ENCODE data around the gene AP2A2. TPM values are rescaled to one million over a fixed set of nuclear protein-coding genes. Genes with fewer than 3 reads are reported as not detected.

Gene AP2A2
- total RNA-seq, 2 donors from 2014 or later = 35.1 to 70.2 TPM

- H3K27me3 ChIP-seq (replicated peaks; ENCODE audit: insufficient read depth) = no peaks in the 10 kb centered on the region
- TF ChIP-seq POLR2AphosphoS5 (IDR thresholded peaks at IDR 0.05) = no peak
- no peak for TF ChIP-seq CTCF (IDR thresholded peaks at IDR 0.05)
- no peak for TF ChIP-seq POLR2A (IDR thresholded peaks at IDR 0.05)
- peaks cover 3% of the 10 kb centered on the region for H3K4me1 ChIP-seq (replicated peaks)
- no peak for DNase-seq (ENCODE audit: low spot score)
- no peak overlapping the region for H3K4me3 ChIP-seq
- H3K27ac ChIP-seq = peak overlapping the region; percentile 49 to 53
- WGBS = 68% methylated on average over 5 of the region's 5 CpGs
- intact Hi-C loops (cut with DNase I) = no loop called here
- H3K9me3 ChIP-seq = no peaks in the 10 kb centered on the region
- H3K36me3 ChIP-seq = no peaks in the 10 kb centered on the region
Observed at GRCh38 chr11:954392-955153, 28.9 kb downstream of the AP2A2 start.

GRCh38 chr11:955154-956063 is 29.7 kb downstream of the AP2A2 start:
- peak overlapping the region; percentile 49 to 53 for H3K27ac ChIP-seq
- intact Hi-C loops (cut with DNase I) = no loop called here
- DNase-seq (ENCODE audit: low spot score) = peak; percentile 69
- H3K27me3 ChIP-seq (replicated peaks; ENCODE audit: insufficient read depth) = no peaks in the 10 kb centered on the region
- no peaks in the 10 kb centered on the region for H3K9me3 ChIP-seq
- H3K36me3 ChIP-seq = no peaks in the 10 kb centered on the region
- 54% methylated on average over 15 of the region's 15 CpGs for WGBS
- H3K4me1 ChIP-seq (replicated peaks) = peaks cover 3% of the 10 kb centered on the region
- no peak overlapping the region for H3K4me3 ChIP-seq
- TF ChIP-seq CTCF (IDR thresholded peaks at IDR 0.05) (no peak), POLR2AphosphoS5 (IDR thresholded peaks at IDR 0.05) (peak; percentile 33)

- no peak for DNase-seq (ENCODE audit: low spot score)
- Histone ChIP-seq H3K36me3 (peaks cover 0 to 4% of the 10 kb centered on the region in 2 donors), H3K9me3 (no peaks in the 10 kb centered on the region), H3K27ac (no peak overlapping the region), H3K4me1 (replicated peaks) (peaks cover 3% of the 10 kb centered on the region), H3K4me3 (no peak overlapping the region), H3K27me3 (replicated peaks; ENCODE audit: insufficient read depth) (no peaks in the 10 kb centered on the region)
- intact Hi-C loops (cut with DNase I) = no loop called here
- 75% methylated on average over 11 of the region's 11 CpGs for WGBS
- TF ChIP-seq POLR2A (IDR thresholded peaks at IDR 0.05) = no peak
- no peak for TF ChIP-seq CTCF (IDR thresholded peaks at IDR 0.05)
- TF ChIP-seq POLR2AphosphoS5 (IDR thresholded peaks at IDR 0.05) = no peak
Observed at GRCh38 chr11:957212-957920, 31.7 kb downstream of the AP2A2 start.

GRCh38 chr11:958101-958500 is 32.4 kb downstream of the AP2A2 start:
- DNase-seq (ENCODE audit: low spot score) = no peak
- 96% methylated on average over 7 of the region's 7 CpGs for WGBS
- TF ChIP-seq POLR2A (IDR thresholded peaks at IDR 0.05) (no peak), CTCF (IDR thresholded peaks at IDR 0.05) (no peak), POLR2AphosphoS5 (IDR thresholded peaks at IDR 0.05) (no peak)
- Histone ChIP-seq H3K9me3 (no peaks in the 10 kb centered on the region), H3K27ac (no peak overlapping the region), H3K36me3 (peaks cover 0 to 4% of the 10 kb centered on the region in 2 donors), H3K27me3 (replicated peaks; ENCODE audit: insufficient read depth) (no peaks in the 10 kb centered on the region), H3K4me1 (replicated peaks) (peaks cover 3% of the 10 kb centered on the region), H3K4me3 (no peak overlapping the region)
- intact Hi-C loops (cut with DNase I) = no loop called here

Data from prostate gland (tissue), 2 donors.